ENCODE results near the gene COL6A3.

COL6A3 gene

DNA sequence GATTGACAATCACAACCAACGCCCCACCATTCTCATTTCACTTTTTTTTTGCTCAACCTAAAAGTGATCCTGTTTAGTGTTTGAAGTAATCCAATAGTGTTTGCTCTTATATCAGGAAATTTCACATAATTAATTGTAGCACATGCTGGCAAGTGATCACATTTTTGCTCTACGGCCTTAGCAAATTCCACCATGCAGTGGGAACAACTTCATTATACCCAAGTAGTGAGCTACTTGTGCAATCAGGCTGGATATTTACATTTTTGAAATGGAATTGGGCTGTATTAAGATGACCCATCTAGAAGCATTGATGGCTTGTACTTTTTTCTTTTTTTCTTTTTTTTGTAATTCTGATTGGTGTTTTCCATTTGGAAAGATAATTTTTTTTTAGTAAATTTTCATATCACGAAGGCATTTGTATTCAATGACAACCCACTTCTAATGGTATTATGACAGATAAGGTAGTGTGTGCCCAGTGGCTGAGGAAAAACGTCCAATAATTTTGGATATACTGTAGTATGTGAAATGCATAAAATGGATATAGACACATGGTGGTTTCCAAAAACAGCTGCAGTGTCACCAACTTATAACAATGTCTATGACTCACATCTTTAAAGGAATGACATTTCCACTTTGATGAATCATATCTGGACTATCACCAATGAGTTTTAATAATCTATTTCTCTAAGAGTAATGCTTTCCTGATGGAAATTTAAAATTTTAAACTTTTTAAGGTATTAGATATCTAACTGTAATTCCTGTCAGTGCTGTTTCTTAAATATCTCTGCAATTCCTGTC is 130.6 kb downstream of the COL6A3 start:
- no peak for DNase-seq

DNA sequence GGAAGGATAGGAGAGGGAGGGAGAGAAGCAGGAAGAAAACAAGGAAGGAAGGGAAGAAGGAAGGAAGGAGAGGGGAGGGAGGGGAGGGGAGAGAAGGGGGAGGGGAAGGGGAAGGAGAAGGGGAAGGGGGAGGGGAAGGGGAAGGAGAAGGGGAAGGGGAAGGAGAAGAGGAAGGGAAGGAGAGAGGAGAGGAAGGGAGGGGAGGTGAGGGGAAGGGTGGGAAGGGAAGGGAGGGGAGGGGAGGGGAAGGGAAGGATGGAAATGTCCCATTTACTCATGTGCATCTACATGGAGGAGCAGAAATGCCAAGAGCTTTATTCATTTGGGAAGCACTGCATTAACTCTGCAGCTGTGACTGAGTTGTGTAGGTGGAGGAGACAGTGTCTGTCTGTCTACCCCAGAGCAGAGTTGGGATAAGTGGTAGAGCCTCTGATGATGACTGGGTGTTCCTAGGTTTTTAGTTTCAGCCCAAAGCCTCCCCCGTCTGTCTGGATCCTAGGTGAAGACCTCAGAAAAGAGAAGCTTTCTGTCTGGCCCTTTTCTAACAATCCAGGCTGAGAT is 131.3 kb downstream of the COL6A3 start:
- no peak for DNase-seq

DNA sequence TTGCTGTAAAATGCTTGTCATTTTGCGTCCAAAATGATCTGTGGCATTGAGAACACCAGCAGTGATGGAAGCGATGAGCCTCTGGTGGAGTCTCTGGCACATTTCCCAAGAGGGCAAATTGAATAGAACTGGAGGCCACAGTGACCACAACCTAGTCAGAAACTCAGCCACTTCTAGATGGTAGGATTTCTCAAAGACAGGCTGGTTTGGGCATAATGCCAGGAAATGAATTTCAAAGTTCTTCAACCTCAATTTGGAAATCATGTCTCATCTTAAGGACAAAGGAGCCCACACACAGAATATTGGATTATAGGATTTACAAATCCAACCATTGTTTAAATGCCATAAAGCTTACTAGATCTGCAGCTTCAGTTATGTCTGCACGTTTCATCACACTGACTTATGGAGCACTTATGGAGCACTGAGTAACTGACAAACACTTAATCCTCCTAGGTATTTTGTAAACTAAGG is 132.1 kb downstream of the COL6A3 start:
- no peak for DNase-seq

DNA sequence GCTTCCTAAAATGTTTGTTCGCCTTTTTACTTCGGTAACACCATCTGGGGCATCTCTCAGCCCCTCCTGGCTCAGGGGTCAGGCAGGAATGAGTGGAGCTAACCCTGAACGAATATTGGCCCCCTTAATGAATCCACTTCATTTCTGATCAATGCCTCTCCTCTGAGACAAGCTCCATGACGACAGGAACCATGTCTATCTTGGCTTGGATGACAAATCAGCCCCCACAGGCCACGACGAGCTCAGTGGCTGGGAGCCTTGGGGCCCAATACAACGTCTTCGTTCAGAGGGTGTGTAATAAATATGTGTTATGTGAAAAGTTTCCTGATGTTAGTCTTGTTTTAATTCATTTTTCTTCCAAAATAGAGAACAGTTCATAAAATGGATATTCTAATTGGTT is 133.0 kb downstream of the COL6A3 start:
- DNase-seq: no peak

DNA sequence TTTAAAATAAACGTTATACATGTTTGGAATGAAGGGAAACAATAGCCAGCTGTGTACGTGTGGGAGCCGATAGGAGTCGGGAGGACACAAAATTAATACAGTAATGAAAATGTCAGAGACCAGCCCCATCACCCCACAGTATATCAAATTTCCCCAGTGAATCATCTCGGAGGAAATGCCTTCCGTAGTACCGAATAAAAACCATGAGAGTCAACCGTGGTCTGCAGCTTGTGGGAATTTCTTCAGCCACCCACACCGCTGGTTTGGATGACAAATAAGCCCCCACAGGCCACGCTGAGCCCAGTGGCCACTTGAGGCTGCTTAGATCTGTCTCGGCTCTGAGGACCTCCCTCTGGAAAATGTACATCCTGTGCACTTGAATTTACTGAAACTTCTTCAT is 133.7 kb downstream of the COL6A3 start:
- no peak for DNase-seq

DNA sequence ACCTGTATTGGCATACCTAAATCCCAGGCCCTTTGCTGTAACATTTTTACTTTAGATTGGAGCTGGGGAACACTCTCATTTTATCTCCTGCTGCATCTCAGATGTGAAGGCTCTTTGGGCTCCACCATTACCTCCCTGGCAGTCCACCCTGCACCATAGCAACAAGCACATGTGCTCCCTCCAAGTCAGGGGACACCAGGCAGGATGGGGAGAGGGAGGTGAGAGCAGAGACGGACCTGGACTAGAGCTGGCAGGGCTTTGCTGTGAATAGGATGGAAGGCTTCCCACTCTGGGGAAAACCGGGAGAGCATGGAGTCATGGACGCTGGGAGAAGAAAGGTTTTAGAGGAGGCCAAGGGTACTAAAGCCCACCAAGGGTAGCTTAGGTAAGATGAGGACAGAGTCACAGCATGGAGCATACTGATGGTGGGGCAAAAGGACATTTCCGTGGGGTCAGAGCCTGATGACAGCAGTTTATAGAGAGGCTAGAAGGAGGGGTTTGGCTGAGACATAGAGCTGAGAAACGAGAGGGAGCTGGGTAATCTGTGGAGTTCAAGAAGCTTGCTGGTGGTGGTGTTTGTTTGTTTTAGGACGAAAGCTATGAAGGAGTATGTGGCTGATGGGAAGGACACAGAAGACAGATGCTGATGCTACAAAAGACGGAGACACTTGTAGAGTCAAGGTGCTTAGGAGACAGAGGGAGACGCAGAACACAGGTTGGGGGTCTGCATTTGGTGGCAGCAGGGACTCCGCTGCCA is 134.8 kb downstream of the COL6A3 start:
- no peak for DNase-seq

DNA sequence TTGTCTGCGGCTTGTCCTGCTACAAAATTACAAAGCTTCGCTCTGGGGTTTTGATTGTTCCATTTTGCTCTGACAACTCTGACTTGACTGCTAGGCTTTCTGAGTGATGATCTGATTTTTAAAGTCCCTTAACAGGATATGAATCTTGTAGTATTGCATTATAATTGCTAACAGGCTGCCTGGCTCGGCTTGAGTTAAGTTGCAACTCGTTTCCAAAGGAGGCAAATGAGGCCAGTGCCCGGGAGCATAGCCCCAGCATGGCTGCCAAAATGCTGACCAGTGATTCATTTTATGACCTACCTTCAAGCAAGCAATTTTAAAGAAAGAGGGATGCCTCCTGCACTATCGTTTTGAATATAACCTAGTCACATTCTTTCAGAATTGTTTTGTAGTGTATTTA is 135.4 kb downstream of the COL6A3 start:
- no peak for DNase-seq

DNA sequence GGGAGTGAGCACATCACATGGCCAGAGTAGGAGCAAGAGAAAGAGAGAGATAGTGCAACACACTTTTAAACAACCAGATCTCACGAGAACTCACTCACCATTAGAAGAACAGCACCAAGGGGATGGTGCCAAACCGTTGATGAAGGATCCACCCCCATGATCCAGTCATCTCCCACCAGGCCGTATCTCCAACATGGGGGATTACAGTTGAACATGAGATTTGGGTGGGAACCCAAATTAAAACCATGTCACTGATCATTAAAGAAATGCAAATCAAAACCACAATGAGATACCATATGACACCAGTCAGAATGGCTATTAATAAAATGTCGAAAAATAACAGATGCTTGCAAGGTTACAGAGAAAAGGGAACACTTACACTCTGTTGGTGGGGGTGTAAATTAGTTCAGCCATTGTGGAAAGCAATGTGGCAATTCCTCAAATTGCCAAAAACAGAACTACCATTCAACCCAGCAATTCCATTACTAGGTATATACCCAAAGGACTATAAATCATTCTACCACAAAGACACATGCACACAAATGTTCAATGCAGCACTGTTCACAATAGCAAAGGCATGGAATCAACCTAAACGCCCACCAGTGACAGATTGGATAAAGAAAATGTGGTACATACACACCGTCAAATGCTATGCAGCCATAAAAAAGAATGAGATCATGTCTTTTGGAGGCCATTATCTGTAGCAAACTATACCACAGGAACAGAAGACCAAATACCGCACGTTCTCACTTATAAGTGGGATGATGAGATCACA is 137.1 kb downstream of the COL6A3 start:
- no peak for DNase-seq

Measured in CD4-positive, alpha-beta T cell treated with Interleukin-6 for 4 hours (primary cell).